GM21619 (cell line): ENCODE measurements around the gene ATG2A.
A peak's percentile ranks its signal among the peaks of the same experiment; 100 is the strongest.

Source experiments
- ATAC-seq: cut with Tn5 transposase; IDR thresholded peaks from one replicate; pipeline ENCODE4 v1.9.1; 2021; ENCODE audit not compliant: unreplicated experiment

ATG2A gene

DNA sequence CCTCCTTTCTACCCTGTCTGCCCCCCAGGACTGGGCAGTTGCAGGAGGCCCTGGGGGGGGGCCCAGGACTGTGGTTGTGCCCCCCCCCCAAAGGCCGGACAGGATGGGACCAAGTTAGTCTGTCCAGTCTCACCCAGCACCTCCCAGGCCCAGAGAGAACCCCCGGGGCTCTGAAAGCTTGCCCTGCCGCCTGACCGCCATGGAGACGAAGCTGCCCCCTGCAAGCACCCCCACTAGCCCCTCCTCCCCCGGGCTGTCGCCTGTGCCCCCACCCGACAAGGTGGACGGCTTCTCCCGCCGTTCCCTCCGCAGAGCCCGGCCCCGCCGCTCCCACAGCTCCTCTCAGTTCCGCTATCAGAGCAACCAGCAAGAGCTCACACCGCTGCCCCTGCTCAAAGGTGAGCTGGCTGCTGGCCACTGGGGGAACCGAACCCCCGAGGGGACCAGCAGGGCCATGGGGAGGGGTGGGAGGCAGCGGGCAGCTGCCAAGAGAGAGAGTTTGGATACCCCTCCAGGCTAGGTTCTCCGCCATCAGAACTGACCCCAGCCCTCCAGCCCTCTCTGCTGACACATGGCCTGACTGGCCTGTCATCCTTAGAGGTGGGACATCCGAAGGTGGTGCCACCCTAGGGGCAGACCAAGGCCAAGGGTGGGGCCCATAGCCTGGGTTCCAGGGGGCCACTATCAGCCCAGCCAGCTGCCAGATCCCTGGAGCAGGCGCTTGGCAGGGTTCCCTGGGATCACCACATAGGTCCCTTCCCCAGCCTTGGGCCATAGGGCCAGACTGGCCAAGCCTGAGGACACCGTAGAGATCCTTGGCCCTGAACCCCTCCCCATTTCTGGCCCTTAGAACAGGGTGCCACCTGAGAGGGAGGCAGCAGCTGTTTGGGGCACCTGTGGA lies 8.8 kb upstream of the ATG2A start:
- ATAC-seq, result no peak

DNA sequence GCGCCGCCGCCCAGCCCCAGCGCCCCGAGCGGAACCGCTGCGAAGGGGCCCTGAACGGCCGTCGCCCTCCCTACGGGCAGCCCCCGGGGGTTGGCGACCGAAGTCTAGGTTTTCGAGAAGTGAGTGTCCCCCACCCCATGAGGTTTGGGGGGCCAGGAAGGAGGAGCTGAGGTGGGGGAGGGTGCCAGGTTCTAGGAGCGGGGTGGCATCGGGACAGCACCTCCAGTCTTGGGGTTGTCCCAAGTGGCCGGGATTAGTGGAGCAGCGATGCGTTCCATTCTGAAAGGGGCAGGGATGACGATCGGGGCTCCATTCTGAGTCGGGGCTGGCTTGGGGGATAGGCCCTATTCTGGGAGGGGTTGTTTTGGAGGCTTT lies 7.9 kb upstream of the ATG2A start:
- peak; percentile 5 for ATAC-seq

DNA sequence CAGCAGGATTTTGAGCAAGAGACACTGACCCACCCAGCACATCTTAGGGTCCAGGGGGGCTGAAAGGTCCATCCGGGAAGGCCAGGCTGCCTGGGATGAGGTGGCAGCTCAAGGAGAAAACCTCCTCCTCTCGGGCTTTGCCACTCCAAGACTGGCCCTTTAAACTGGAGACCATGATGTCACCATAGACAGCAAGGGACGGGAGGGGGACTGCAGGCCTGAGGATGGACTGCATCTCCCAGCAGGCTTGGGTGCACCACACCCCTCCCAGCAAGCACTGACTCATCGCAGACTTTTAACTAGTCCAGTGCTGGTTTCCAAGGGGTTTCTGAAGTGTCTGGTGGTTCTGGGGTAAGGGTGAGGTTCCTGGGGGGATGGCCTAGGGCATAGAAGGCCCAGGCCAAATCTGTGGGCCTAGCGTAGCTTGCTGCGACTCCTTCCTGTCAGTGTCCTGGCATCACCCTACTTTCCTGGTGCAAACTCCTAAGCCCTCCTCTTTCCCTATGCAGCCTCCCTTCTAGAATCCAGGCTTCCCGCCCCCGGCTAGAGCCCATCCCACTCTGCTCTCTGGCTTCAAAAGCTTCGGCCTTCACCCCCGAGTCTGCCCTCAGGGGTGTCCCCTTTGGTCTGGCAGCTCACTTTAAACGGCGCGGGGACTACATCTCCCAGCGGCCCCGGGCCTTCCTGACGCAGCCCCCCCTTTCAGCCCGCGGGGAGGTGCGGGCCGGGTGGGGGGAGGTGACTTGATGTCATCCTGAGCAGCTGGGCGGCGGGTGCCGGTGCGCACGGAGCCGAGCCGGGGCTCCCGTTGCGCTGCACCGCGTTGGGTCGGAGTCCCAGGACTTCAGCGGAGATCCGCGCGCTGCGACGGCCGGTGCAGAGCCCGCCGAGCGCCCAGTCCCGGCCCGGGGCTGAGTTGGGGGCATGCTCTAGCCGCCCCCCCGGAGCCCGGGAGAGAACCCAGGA lies 7.2 kb upstream of the ATG2A start, which contains the start of gene PPP2R5B:
Gene PPP2R5B (plus strand): TSS at position 746 of the 966 bp plus-strand sequence. CDS start 1,046 bp downstream, outside the sequence.
- peak; percentile 80 for ATAC-seq

DNA sequence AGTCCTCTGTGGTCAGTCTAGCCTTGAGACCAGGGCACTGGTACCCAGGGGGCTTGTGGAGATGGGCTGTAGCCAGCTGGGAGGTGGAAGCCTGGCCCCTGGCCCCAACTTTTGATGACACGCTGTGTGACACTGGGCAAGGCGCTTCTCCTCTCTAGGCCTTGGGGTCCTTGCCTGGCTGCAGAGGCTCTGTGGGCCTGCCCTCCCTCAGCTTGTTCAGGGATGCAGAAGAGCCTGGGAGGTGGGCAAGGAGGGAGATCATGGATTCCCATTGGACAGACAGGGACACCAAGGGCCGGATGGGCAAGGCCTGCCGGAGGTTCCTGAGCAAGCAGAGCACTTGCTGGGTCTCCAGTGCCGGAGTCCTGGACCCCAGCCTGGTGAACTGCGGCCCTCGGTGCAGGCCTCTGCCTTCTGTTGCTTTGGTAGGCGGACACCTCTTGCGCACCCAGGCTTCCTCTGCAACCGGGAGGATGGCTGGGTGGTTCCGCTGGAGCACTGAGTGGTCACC lies 6.2 kb upstream of the ATG2A start:
- ATAC-seq, result no peak

DNA sequence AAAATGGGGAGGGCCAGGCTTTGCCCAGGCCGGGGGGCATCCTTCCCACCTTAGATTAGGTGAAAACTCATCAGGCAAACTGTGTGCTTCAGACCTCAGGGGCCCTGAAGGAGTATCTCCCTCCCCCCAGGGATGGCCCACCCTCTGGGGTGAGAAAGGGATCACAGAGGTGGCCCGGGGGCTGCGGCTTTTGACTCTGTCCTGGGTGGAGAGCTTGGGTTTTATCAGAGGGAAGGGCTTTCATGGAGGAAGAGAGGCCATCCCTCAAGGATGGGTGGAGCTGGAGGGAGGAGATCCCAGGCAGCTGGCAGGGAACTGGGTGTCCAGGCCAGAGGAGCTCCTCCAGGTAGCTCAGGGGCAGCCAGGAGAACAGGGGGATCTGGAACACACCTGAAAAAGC lies 4.4 kb upstream of the ATG2A start:
- no peak for ATAC-seq

DNA sequence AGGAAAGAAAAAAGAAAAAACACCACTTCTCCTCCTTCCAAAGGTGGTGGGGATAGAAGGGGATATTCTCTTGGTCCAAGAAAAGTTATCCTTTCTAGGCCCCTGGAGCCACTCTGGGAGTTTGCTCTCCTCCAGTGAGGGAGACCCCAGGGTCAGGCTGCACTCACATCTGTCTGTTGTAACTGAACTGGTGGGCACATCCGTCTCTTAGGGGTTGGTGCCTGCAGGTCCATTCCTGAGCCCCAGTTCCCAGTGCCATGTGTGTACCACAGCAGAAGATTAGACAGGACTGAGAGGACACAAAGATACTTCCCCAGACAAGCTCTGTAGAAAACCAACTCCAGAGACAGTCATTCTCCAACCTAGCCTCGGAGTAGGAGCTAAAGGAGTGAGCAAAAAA lies 3.1 kb upstream of the ATG2A start:
- ATAC-seq, result no peak

DNA sequence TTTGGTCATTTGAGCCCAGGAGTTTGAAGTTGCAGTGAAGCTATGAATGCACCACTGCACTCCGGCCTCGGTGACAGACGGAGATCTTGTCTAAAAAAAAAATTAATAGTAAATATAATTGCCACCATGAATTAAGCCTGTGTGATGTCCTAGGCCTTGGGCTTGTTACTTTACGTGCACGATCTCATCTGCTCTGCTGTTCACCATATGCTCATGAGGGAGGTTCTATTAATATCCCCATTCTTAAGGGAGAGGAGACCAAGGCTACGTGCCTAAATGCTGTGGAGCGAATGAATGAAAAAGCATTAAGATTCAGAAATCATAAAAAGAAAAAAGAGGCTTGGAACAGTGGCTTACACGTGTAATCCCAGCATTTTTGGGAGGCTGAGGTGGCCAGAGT lies 2.6 kb upstream of the ATG2A start:
- ATAC-seq, result no peak

DNA sequence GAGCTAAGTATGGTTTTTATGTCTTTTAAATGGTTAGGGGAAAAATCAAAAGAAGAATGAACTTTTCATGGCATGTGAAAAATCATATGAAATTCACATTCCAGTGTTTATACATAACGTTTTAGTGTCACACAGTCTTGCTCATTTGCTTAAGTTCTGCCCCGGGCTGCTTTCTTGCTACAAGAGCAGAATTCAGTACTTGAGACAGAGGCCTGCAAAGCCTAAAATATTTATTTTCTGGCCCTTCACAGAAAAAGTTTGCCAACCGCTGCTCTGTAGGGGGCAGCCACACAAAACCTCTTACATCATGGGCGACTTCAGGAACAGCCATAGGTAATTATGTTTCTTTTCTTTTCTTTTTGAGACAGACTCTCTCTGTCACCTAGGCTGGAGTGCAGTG lies 1.0 kb upstream of the ATG2A start:
- ATAC-seq, result no peak

DNA sequence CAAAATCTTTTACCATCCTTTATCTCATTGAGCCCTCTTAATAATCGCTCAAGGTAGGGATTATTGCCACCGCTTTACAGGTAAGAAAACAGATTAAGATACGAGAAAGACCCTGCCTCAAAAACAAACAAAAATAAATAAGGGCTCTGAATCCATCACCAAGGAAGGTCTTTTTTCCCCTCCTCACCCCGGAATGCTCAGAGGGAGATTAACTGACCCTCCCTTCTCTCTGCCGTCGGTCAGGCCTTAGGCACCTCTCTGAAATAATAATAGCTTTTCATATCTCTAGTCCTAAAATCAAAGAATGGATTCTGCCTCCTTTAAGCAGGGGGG lies 620 bp upstream of the ATG2A start:
- no peak for ATAC-seq

DNA sequence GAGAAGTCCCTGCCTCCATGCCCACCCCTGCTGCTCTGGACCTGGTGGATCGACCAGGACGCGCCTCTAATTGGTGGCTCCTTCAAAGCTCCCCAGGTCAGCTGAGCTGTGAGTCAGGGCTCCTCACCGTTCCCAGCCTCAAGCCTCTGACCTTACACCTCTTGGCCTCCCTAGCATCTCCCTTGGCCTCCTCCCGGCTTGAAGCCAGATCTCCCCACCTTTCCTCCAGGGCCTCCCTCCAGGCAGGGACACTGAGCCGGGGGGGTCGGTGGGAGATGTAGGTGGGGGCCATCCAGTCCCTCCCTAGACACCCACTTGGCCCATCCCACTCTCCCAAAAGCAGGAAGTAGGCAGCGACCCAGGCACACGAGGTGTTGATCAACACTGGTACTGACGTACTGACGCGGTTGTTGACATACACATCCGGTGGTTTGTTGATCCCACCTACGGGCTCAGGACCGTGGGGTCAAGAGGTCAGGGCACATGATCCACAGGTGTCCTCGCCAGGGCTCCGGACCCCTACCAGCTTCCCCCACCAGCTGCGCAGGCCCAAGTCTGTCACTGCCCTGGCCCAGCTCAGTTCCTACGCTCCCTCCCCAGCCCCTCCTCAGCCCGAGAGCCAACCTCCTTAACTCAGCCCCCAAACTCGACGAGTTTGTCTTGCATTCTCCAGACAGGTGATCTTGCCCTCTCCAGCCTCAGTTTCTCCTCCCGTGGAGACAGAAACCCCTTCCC lies 802 bp downstream of the ATG2A start:
- no peak for ATAC-seq

DNA sequence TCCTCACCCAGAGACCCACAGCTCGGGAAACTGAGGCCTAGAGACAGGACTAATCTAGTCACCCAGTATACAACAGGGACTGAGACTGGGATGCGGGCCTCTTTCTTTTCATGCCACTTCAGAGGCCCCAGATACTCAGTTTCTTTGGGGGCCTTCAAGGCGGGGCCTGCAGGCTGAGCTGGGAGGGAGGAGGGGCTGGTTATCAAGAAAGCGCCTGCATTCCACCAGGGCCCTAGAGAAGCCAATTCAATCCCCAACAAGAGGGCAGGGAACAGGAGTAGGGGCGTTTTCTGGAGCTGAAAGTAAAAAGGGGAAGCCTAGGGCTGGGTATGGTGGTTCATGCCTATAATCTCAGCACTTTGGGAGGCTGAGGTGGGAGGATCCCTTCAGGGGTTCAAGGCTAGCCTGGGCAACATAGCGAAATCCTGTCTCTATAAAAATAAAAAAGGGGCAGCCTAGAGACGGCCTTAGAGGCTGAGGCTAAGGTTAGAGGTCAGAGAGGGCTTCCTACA lies 1.6 kb downstream of the ATG2A start:
- ATAC-seq, result no peak

DNA sequence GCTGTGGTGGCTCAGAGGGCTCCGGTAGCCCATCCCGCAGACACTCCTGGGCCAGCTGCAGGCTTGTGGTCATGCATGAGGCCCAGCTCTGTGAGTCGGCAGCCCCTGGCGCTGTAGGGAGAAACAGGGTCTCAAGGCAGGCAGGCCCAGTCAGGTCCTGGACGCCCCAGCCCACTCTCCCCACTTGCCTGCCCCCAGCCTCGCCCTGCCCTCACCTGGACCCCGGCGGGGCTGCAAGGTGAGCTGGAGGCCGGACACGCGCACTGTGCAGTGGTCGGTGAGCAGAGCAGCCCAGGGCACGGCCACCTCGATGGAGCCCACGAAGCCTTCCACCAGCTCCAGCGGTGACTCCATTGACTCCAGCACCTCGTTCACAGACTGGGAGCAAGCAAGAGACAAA lies 2.9 kb downstream of the ATG2A start:
- no peak for ATAC-seq

DNA sequence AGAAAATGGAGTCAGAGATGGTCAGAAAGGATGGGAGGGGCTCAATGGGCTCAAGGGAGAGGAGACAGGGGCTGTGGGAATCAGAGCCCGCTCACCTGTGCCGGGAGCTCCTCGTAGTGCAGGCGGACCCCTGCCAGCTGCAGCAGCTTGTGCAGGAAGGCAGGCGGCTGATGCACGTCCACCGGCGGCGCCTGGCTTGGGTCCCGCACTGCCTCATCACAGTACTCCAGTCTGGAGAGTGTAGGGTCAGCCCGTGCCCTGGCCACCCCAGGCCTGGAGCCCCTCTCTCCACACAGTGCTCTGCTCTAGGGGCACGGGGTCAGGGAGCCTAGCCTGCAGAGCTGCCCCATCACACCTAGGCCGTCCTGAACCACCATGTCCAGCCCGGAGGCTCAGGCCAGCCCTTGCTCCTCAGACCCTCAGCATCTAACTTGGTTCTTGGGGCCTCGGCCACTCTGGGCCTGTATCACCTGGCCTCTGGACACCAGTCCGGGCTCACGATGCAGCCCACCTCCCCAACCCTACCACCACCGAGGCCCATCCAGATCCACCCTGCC lies 3.8 kb downstream of the ATG2A start:
- no peak for ATAC-seq

DNA sequence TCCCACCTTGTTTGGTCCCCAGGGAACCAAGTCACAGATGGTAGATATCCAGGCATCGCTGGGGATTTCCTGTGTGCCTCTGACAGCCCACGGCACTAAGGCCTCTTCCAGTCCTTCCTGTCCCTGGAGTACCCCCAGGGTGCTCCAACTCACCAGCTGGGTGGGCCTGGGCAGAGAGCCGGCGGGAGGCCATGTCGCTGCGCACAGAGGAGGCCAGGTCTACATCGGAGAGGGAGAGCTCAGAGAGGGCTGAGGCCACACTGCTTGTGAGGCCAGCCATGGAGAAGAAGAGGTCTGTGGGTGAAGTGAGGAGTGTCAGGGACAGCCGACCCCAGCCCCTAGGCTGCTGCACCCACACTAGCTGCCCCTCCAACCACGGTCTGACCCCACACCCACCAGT lies 5.3 kb downstream of the ATG2A start:
- no peak for ATAC-seq

DNA sequence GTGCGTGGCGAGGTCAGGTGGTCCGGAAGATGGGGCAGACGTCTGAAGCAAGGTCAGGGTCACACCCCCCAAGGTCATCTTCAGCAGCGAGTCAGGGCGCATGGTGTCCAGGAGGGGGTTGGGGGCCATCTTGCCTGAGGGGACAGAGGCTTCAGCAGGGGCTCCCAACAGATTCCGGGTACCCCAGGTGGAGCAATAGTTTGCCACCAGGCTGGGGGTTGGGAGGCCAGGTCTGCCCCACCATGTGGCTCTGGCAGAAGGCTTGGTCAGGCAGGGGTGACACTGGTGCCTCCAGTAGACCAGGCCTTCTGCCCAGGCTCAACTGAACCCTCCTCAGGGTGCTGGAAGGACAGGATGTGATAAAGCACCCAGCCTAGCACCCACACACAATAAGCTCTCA lies 5.9 kb downstream of the ATG2A start:
- no peak for ATAC-seq

DNA sequence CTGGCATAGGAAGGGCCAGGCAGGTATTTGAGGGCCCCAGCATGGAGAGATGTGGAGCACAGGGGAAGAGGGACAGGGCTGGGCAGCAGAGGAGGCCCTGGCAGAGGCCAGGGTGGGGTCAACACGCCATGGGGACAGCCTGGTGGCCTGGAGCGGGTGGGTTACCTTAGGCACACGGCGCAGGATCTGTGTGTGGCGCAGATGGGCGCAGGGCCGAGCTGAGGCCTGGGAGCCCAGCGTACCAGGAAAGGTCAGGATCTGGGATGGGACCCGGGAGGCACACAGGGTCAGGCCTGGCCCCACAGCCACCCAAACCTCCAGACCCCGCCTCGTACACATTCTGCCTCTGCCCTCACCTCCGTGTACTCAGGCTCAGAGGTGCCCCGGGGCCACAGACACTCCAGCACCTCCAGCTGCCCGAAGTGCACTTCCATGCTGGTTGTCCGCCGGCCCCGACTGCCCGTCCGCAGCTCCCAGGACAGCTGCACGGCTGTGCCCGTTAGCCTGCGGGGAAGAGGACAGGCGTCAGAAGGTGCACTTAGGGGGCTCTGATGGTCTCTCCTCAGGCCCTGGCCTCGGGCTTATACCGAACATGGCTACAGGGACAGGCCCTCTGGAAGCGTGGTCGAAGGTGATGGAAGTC lies 6.4 kb downstream of the ATG2A start:
- ATAC-seq, result no peak

DNA sequence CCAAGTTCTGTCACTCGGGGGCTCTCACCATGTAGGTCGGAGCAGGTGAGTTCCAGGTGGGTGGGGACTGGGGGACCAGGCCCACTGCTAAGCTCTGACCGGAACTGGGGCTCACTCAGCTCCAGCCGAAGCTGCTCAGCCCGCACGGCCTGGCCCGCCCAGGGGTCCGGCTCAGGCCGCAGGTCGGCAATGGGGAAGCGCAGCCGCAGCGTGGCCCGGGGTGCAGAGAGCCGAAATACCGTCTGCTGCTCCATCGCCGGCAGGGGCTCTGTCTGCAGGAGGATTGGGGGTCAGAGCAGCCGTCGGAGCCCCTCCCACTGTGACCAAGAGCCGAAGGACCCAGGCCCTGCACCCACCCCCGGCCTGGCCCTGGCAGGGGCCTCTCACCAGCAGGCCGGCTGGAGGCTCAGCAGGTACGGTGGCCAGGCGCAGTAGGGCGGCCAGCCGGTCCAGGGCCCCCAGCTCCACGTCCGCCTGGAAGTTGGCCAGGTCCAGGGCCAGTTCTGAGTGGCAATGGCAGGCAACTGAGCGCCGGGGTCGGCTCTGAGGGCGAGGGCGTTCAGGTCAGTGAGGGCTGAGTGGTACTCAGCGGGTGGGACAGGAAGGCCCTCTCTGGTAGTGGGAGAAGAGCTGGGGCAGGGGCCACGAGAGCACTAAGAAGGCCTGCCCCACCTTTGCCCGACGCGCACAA lies 7.2 kb downstream of the ATG2A start:
- ATAC-seq, result no peak

DNA sequence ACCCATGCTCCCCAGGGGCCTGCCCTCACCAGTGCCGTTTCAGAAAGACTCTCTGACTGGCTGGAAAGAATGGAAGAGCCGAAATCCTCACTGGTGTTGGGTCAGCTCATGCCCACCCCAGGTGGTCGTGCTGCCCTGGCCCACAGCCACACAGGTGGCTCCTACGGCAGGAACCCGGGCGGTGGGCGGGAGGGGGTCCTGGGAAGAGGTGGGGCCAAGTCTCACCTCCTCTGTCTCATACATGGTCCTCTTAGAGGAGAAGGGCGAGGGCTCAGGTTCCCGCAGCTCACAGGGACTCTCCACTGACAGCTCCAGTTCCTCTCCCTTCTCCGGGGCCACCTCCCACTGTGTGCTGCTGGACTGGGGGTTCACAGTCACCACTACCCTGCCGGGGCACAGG lies 8.2 kb downstream of the ATG2A start:
- no peak for ATAC-seq

DNA sequence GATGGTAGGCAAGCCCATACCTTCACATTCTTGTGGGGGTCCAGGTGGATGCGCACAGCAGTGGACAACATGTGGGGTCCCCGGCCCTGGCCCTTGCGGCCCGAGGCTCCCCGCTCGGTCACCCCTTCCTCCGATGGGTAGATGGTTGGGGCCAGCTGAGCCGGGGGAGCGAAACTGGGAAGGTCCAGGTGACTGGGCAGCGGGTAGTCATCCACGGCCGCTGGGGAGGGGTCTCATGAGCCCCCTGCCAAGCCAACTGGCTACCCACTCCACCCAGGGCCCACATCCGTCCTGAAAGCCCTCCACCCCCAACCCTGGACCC lies 10.7 kb downstream of the ATG2A start:
- no peak for ATAC-seq
